ENCODE results near the gene PYROXD2.
A peak's percentile ranks its signal among the peaks of the same experiment; 100 is the strongest.

Gene PYROXD2

GRCh38 chr10:98414578-98414931 is 427 bp downstream of the PYROXD2 start:
- no peak for DNase-seq (ENCODE audit: low read depth)

DNA sequence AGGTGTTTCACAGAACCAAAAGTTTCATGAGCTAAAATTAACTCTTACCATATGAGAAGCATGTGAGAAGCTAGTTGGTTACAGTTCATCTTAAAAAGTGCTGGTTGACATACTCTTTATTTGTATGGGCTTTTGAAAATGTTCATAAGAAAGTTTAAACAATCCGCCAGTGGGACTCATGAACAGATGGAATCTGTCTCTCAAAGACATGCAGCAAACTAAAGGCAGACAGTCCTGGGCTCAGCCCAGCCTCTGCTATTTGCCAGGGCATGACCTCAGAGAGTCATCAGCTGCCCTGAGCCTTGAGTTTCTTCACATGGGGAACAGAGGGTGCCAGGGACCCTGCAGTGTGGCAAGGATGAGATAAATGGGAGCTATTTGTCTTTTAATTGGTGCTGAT is 3.2 kb downstream of the PYROXD2 start:
- DNase-seq (ENCODE audit: low read depth), result no peak

- DNase-seq (ENCODE audit: low read depth), result no peak
These were observed 3.8 kb downstream of the PYROXD2 start for GRCh38 chr10:98411166-98411565.

DNA sequence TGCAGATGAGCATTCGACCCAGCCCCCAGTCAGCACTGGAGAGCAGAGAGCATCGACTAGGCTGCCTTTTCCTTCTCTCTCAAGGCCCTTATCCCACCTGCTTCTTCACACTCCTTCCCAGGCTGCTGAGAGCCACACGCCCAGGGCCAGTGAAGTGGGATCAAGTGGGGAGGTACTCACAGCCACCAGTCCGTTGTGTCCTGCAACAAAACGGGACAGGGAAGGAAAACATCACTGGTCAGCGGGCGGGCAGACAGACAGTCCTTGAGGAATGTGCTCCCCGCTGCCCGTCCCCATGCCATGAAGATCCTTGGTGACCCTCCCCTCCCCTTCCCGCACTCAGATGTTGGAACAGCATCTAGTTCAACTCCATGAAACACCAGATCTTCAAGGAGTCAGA is 4.2 kb downstream of the PYROXD2 start:
- DNase-seq (ENCODE audit: low read depth), result no peak

GRCh38 chr10:98410135-98410743 is 4.7 kb downstream of the PYROXD2 start:
- DNase-seq (ENCODE audit: low read depth), result no peak

- no peak for DNase-seq (ENCODE audit: low read depth)
These were observed 6.2 kb downstream of the PYROXD2 start for GRCh38 chr10:98408799-98409198.

- DNase-seq (ENCODE audit: low read depth), result no peak
These were observed 7.2 kb downstream of the PYROXD2 start for GRCh38 chr10:98407744-98408241.

GRCh38 chr10:98407017-98407743 is 7.8 kb downstream of the PYROXD2 start:
- no peak for DNase-seq (ENCODE audit: low read depth)

DNA sequence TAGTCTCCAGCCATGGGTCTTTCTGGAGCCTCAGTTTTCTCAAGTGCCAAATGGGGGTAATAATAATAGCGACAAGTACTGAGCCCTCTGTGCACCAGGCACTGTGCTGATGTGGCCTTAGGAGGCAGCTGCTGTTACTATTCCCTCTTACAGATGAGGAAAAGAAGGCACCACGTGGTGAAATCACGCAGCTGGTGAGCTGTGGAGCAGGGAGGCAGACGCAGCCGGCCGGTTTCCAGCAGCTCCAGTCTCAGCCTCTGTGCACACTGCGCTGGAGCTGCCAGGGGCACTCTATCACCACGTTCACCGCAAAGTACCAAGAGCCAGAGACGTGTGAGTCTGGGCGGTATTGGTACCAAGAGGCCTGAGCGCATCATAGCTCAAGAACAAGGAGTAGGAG is 9.6 kb downstream of the PYROXD2 start:
- no peak for DNase-seq (ENCODE audit: low read depth)

- peak; percentile 23 for DNase-seq (ENCODE audit: low read depth)
These were observed 10.2 kb downstream of the PYROXD2 start for GRCh38 chr10:98404571-98405359.

GRCh38 chr10:98403812-98404504 is 11.0 kb downstream of the PYROXD2 start:
- peak; percentile 9 for DNase-seq (ENCODE audit: low read depth)

DNA sequence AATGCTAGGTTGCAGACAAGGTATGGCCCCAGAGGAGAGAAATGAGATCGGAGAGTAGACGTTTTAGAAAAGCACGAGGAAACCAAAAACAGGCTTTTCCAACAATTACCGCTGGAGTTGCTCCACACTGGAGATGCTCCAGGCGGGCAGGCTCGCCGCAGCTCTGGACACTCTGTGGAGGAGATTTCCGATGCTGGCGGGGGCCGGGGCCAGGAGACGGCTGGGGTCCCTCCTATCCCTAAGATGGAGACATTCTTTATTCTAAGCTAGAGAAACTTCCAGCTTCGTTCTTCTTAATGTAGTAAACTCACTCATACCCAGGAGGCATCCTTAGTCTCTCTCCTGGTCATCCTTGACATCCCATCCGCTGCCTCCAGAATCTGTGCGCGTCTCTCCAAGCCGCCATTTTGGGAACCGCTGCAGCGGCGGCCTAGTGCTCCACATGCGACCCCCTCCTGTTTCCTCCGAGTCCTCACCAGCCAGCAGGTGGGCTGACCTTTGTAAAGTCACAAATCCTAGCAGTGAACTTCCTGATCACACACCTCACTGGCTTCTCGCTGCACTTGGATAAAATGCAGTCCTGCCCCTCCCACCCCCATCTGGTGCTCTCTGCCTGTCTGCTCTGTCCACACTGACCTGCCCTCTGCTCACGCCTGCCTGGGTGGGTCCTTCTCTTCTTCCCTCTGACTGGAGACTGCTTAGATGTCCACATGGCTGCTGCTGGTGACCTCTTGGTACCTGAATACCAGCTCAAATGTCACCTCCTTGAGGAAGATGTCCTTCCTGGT is 11.9 kb downstream of the PYROXD2 start:
- DNase-seq (ENCODE audit: low read depth), result no peak

GRCh38 chr10:98402478-98402877 is 12.5 kb downstream of the PYROXD2 start:
- DNase-seq (ENCODE audit: low read depth), result no peak

DNA sequence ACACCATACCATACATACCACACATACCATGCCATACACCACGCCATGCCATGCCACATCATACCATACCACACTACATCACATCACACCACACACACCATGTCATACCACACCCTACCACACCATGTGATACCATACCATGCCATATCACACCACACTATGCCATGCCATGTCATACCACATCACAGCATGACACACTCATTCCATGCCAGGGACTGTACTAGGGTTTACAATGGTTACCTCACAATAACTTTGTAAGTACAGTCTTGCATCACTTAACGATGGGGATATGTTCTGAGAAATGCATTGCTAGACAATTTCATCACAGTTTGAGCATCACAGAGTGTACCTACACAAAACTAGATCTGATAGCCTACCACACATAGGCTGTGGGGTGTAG is 14.5 kb downstream of the PYROXD2 start:
- DNase-seq (ENCODE audit: low read depth), result no peak

GRCh38 chr10:98399784-98400183 is 15.2 kb downstream of the PYROXD2 start:
- DNase-seq (ENCODE audit: low read depth), result no peak

DNA sequence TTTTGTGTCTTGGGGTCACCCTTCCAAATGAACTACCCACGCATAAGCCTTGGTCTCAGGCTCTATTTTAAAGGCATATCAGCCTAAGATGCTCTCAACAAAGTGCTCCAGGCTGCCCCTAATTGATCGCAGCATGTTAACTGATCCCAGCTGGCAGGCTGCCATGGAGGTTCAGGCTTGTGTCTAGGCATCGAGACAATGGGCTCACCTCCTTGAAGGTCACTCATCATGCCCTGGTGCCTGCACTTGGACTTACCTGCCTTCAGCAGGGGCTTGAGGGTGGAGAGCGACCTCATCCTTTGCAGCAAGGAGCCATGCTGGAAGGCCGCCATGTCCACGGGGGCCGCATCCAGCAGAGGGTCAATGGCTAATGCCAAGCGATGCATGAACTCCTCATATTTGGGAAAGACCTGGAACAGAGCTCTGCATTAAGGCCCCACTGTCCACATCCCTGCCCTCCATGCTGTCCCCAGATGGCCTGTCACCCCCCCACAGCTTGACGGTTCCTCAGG is 17.8 kb downstream of the PYROXD2 start:
- no peak for DNase-seq (ENCODE audit: low read depth)

DNA sequence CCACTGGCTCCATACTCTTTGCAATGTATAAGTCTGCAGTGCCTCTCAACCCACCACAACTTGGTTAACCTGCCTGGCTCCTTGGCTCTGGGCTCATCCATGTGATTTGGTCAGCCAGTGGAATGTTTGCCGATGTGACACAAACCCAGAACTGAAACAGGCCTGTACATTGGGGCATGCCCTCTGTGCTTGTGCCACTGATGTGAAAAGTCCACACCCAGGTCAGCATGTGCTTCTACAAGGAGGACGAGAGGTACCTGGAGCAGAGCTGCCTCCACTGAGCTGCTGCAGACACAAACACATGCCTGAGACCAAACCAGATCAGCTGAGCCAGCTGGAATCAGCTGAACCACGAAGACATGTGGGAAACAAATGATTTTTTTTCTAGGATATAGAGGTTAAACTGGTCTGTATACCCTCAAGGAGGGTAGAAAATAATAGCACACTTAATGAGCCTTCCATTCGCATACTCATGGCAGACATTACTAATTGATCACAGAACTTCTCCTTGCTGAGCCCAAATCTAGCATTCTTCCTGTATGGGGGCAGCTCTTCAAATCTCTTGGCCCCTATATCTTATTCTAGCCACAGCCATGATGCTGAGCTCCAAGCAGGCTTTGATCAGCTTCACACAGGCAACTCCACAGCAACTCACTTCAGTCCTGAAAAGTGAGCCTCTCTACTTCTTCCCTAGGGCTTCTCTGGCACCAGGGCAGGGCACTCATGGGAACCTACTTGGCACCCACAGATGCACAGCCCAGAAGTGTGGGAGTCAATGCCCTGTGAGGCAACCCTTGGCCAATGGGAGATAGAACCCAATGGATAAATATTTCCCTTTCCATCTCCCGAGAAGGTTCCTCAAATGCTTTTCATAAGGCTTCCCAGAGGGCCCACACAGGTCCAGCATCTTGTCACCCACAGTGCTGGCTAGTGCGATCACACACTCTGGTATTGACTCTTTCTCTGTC is 18.6 kb downstream of the PYROXD2 start:
- no peak for DNase-seq (ENCODE audit: low read depth)

- no peak for DNase-seq (ENCODE audit: low read depth)
These were observed 20.0 kb downstream of the PYROXD2 start for GRCh38 chr10:98394851-98395440.

GRCh38 chr10:98391578-98391991 is 23.4 kb downstream of the PYROXD2 start:
- no peak for DNase-seq (ENCODE audit: low read depth)

GRCh38 chr10:98391065-98391464 is 23.9 kb downstream of the PYROXD2 start:
- no peak for DNase-seq (ENCODE audit: low read depth)
